ENCODE results near the gene TOR1AIP2.

TOR1AIP2 gene

DNA sequence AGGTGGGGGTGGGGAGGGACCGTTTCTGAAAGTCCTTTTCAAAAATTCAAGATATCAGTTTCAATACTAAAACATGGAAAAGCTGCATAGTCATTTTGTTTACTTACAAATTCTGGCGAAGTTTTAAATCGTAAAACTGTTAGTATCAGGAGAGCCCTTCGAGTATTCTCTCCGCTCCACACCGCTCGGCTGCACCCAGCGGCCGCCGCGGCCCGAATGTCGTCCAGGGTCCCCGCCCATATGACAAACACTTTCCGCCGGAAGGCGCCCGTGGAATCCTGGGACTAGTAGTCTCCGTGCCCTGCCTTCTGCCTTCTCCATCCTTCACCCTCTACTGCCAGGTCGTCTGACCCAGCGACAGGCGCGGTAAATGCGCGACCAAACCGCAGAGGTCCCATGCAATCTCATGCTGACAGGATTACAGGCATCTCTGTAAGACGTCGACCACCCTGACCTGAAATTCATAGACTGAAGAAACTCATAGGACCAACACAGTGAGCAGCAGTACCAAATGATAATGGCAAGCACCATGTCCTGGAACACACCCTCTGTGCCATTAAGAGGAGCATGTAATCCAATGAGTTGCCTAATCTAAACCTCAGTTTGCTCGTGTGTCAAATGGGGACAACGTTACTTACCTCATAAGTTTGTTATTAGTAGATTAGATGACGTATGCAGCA is at the start of gene TOR1AIP2:
TOR1AIP2 (minus strand) TSS at position 218 of the 680 bp plus-strand sequence. CDS start 25,138 bp downstream, outside the sequence.
- peak; percentile 98 for DNase-seq (ENCODE audit: low spot score)

DNA sequence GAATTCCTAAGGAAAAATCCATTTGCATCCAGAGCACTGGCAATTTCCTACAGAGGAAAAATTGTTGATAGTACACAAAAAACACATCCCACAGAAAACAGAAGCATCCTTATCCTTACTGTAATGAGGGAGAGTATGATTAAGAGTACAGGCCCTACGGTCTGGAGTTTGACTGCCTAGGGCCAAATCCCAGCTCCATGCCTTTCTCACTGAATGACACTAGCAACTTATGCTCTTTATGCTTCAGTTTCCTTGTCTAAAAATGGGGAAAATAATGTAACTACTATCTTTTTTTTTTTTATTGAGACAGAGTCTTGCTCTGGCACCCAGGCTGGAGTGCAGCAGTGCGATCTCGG is 49.2 kb upstream of the TOR1AIP2 start:
- no peak for DNase-seq (ENCODE audit: low spot score)

DNA sequence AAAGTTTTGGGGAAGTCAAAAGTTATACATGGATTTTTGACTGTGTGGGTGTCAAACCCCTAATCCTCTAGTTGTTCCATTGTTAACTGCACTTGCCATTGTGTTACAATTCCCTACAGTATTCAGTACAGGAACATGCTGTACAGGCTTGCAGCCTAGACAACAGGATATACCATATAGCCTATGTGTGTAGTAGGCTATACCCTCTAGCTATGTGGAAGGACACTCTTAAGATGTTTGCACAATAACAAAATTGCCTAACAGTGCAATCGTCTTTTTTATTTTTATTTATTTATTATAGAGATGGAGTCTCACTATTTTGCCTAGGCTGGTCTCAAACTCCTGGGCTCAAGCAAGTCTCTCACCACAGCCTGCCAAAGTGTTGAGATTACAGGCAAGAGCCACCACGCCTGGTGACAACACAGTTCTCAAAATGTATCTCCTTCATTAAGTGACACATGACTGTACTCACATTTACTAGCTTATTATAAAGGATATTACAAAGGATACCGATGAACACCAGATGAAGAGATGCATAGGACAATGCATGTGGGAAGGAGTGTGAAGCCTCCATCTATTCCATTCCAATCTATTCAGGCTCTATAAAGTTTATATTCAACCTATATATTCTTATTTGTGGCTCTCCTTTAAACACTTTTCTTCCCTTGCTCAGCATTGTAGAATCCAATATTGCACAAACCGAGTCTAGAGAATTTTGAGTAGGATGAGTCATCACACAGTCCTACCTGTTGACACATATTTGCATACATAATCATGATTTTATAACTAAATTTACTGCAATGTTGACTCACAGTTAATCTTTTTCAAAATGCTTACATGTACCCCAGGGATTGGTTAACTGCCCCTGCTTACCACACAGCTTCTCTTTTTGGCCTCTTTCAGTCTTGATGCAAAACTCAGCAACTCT is 48.6 kb upstream of the TOR1AIP2 start:
- DNase-seq (ENCODE audit: low spot score), result no peak

DNA sequence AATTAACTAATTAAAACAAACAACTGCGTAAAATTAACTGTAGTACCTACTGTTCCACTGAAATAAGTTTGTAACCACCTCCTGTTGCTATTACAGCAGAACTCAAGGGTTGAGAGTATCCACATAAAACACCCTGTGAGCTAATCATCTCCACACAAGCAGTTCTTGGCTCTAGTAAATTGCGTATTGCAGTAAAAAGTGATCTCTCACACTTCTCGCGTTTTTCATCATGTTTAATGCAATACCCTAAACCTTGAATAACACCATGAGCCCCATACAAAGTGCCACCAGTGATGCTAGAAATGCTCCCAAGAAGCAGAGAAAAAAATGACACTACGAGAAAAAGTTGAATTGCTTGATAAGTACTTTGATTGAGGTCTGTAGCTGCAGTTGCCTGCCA is 47.7 kb upstream of the TOR1AIP2 start:
- no peak for DNase-seq (ENCODE audit: low spot score)

DNA sequence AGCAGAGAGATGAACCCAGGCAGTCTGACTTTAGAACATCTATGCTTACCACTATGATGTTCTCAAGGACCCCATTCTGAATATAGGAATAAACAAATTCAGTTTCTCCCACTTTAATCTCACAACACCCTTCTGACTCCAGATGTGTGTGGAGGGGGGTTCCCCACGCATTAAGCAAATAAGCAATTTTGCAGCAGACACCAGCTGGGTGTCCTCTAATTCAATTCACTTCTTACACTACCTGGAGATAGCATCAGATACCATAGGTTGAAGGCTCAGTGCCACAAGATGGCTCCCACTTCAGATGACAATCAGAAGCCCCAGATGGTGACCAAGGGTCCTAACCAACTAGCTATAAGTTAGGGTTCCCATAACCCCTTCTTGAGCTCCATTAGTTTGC is 46.7 kb upstream of the TOR1AIP2 start:
- peak; percentile 22 for DNase-seq (ENCODE audit: low spot score)

DNA sequence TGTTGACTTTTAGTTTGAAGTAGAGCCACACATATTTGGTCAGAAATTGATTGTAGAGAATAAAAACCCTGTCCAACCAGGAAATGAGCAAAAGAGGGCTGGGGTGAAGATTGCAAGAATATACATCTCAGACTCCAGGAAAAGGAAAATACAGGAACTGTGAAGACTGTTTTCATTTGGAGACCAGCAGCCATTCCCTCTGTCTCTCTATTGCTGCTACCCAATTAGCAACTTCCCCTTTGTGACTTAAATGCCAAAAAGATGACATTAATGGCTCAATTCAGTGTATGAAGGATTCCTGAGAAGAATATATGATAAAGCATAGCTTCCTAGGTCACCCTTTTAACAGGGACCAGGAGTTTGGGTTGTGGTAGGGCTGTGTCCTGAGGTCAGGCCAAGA is 45.4 kb upstream of the TOR1AIP2 start:
- no peak for DNase-seq (ENCODE audit: low spot score)

DNA sequence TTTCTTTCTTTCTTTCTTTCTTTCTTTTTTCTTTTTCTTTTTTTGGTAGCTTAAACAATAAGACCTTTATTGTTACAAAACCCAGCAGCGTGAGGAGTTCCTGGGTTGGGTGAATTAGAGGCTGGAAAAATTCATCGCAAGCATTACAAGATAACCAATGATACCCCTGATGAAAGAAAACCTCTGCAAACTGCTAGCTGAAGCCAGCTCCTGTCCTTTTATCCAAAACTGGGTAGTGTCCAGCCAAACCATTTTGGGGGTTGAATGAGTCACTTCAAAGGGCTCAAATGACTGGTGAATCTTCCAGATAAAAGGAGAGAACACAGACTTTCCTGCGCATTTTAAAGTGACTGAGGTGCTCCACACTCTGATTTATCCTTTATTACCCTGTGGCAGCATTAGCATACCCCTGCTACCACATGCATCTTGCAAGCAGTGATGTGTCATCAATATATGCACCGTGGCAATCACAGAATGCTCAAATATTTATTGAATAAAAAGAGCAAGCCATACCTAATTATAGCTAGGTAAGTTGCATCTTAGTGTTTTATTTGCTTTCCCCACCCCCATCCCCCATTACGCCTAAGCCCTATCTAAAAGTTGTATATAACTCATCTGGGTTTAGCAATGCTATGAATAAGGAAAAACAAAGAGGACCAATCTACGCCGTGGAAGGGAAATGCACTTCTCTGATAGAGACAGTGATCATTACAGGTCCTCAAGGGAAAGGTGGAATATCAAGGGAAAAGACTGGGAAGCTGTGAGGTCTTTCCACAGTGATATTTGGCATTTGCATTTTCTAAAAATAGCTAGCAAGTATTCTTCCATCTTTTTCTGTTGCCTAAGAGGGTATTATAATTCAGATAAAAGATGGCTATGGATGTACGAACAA is 44.6 kb upstream of the TOR1AIP2 start:
- DNase-seq (ENCODE audit: low spot score), result no peak

DNA sequence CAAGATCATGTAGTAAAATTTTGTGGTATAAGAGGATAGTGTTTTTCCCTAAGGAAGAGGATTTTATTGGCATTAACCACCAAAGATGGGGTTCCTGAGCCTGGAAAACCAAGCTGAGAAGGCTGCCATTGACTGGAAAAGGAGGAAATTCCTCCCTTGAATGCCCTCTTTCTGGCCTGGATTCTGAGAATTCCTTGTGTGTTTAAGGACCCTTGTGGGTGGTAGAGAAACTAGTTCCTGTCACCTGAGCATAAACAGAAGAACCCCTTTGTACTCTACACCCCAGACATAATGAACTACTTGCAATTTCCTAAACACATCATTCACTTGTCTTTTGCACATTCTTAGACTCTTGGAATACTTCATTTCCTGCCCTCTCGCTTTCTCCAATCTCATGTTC is 43.9 kb upstream of the TOR1AIP2 start:
- DNase-seq (ENCODE audit: low spot score), result no peak

DNA sequence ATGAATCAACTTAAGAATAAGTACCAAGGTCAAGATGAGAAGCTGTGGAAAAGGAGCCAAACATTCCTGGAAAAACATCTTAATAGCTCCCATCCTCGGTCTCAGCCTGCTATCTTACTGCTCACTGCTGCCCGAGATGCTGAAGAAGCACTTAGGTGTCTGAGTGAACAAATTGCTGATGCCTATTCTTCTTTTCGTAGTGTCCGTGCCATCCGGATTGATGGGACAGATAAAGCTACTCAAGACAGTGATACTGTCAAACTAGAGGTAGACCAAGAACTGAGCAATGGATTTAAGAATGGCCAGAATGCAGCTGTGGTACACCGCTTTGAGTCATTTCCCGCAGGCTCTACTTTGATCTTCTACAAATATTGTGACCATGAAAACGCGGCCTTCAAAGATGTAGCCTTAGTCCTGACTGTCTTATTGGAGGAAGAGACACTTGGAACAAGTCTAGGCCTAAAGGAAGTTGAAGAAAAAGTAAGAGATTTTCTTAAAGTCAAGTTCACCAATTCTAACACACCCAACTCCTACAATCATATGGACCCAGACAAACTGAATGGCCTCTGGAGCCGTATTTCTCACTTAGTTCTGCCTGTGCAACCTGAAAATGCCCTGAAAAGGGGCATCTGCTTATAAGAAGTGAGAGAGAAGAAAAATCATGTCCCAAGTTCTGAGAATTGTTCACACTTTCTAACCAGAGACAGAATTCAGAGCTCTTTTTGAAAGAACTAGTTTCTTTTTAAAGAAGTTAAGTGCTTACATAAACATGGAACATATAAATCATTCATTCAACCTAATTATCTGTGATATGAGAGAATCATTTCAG is 40.2 kb upstream of the TOR1AIP2 start:
- DNase-seq (ENCODE audit: low spot score), result no peak

DNA sequence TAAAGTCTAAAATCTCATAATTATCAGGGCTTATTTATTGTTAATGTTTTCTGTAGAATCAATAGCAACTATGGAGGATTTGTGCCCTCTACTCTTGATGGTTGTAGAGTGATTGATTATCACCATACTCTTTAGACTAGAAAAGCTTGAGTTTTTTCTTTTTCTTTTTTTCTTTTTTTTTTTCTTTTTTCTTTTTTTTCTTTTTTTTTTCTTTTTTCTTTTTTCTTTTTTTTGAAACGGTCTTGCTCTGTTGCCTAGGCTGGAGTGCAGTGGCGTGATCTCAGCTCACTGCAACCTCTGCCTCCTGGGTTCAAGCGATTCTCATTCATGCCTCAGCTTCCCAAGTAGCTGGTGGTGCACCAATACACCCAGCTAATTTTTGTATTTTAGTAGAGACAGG is 34.2 kb upstream of the TOR1AIP2 start:
- no peak for DNase-seq (ENCODE audit: low spot score)

DNA sequence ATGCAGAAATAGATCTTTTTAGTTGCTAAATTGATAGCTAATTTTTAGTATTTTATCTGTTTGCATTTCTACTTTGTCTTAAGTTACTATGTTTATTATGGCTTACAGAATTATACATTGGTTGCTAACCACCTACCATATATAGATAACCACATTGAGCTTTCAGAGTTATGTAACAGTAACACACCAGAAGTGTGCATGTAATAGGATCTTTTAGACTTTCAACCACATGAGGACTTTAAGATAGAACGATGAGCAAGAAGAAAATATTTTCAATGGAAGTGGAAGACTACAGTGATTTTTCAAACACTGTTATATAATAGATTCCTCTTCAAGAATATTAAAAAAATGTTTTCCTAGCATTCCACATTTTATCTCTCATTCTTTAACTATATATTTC is 33.3 kb upstream of the TOR1AIP2 start:
- DNase-seq (ENCODE audit: low spot score), result no peak

DNA sequence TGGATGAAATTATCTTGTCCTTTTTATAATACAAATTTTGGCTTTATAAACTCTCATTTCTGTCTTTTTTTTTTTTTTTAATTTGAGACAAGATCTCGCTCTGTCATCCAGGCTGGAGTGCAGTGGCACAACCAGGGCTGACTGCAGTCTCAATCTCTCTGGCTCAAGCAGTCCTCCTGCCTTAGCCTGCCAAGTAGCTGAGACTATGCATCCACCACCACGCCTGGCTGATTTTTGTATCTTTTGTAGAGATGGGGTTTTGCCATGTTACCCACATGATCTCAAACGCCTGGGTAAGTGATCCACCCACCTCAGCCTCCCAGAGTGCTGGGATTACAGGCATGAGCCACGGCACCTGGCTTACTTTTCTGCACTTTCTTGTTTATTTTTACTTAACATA is 12.0 kb upstream of the TOR1AIP2 start:
- no peak for DNase-seq (ENCODE audit: low spot score)

DNA sequence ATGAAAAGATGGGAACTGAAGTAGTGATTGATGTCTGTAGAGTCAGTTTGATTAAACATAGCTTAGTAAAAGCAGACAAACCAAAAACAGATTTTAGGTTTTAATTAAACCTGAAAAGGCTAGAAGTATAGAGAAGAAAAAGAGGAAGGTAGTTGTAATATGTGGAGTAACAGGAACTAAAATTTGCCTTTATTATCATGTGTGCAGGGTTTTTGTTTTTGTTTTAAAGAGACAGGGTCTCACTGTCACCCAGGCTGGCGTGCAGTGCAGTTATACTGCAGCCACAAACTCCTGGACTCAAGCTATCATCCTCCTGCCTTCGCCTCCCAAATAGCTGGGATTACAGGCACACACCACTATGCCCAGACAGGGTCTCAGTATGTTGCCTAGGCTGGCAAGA is 10.5 kb upstream of the TOR1AIP2 start:
- DNase-seq (ENCODE audit: low spot score), result peak; percentile 38

DNA sequence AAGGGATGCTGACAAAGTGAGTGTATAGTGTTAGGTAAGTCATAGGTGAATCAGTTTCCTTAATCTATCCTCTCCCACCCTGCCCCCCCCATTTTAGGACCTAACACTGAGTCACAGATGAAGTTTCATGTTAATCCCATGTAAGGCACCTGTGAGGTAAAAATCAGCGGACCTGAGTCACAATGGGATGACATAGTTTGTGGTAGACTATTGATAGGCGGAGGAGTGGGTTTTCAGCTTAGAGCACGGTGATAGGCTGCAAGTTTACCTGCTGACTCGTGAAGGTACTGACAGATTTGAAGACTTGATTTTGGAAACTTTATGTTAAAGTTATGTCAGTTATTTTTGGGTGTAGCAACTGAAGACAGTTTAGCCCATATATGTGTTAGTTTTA is 6.1 kb upstream of the TOR1AIP2 start:
- DNase-seq (ENCODE audit: low spot score), result peak; percentile 68

DNA sequence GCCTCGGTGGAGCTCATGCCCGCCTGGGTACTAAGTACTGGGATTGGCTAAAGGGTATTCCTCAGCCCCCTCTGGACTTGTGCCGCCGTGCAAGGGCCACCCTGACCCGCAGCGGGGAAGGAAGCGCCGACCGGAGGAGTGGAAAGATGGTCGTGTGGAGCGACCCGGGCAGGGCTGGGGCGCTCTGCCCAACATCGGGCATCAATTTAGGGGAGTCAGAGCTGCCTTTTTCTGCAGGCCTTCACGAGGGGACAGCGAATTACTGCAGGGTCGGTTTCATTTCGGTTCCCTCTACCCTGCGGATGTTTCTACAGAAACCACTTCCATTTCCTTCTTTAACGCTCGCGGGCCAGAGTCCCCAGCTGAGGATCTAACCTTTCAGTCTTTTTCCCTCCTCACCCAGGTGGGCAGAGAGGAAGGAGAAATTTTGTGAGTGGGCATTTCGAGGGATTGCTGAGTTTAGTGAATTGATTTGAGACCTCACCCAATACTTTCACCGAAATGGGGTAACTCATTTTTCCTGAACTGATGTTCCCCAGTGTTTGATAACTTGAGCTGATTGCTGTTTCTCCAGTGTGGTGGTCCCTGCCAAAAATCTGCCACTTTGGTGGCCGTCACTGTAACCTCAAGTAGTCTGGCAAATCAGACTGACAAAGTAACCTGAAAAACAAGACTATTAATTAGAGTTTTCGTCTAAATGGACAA is 5.6 kb upstream of the TOR1AIP2 start:
- DNase-seq (ENCODE audit: low spot score), result peak; percentile 81

DNA sequence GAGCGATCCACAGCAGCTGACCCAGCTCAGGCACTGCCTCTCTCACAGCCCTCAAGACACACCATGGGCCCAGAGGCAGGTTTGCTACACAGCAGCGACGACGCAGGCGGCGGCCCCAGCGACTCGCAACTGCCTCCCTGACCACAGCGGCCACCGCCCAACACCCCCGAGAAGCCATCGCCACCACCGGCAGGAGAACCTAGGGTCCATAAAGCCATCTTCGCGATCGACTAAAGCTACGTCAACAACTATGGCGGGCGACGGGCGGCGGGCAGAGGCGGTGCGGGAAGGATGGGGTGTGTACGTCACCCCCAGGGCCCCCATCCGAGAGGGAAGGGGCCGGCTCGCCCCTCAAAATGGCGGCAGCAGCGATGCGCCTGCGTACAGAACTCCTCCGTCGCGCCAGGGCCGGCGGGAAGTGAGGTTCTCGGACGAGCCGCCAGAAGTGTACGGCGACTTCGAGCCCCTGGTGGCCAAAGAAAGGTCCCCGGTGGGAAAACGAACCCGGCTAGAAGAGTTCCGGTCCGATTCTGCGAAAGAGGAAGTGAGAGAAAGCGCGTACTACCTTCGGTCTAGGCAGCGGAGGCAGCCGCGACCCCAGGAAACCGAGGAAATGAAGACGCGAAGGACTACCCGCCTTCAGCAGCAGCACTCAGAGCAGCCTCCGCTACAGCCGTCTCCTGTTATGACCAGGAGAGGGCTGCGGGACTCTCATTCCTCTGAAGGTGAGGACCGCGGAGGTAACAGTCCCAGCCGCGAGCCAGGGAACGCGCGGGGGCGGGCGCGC is 4.8 kb upstream of the TOR1AIP2 start, which contains the start of gene TOR1AIP1:
TOR1AIP1 (plus strand) TSS at position 33 of the 787 bp plus-strand sequence; CDS start at position 251, 218 bp downstream.
- DNase-seq (ENCODE audit: low spot score), result peak; percentile 100

DNA sequence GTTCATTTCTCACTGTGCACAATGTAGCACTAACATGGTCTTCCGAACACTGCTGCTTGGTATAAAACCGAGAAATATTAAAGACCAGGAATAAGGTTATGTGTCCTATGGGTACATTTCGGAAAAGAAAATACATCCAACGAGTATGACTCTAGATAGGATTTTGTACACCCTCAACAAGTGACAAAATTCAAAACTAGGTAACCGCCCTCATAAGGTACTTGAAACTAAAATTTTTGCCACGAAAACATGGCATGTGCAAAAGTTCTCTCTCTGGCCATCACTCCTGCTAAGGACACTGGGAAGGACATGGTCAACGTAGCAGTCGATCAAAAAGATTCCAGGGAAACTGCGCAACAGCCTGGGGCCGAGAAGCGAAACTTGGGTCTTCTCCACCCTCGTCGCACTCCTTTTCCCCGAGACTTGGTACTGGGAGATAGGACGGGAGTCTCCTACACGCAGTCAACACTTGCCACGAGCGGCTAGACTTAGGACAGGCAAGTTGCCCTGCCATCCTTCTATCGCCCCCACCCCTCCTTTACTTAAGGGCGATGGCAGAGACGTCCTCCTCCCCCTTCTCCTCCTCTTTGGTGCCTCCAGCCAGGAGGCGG is 4.1 kb upstream of the TOR1AIP2 start:
- no peak for DNase-seq (ENCODE audit: low spot score)

DNA sequence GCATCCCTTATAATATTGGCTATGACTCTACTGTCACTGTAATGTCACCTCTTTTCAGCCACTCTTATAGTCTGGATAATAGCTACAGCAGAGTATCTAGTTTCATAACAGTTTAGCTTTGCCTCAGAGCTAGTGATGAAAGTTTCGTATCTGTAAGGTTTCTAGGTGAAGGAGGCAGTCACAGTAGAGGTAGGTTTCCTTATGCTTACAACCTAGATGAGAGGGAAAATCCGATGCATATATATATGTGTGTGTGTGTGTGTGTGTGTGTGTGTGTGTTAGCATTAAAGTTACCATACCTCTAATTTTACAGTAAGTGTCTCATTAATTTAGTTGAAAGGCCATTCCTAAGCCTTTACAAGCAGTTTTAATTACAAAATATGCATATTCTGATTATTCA is 2.2 kb upstream of the TOR1AIP2 start:
- no peak for DNase-seq (ENCODE audit: low spot score)

DNA sequence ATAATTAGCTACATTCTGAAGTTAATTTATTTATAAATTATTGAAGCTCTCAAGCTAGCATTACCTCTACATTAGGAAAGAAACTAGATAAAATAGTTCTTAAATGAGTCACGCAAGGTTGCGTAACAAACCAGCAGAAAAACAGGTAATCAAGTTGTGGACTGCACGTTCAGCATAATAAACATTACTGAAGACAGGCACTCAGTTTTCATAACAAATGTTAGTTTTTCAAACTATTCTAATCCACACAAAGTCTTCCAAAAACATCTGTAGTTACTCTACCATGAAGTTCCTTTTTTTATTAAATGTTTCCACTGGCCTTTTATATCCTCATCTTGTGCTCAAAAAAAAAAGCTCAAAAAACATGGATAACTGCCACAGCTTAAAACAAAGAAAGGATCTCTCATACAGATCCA is 1.3 kb downstream of the TOR1AIP2 start:
- peak; percentile 54 for DNase-seq (ENCODE audit: low spot score)
